NCI-H1105 treated with DMSO at 0.1 percent for 48 hours (cell line): ENCODE data around the gene PTX4.
"Not testable (repeated sequence)": the region's sequence is repeated elsewhere in the genome, so short reads cannot be mapped to it uniquely, and the experiment has no call there.

Experiments used
- DNase-seq: peaks from one replicate; lab custom pipeline; 2025; lab: John Stamatoyannopoulos, UW

Gene PTX4

GRCh38 chr16:1443980-1444729 is 44.6 kb downstream of the PTX4 start, which contains the start of gene CCDC154:
Gene CCDC154 (minus strand): TSS chr16:1444556. CDS start chr16:1444322, 234 bp downstream.
- no peak for DNase-seq

- DNase-seq, result no peak
Observed at GRCh38 chr16:1443403-1443973, 45.3 kb downstream of the PTX4 start.

- DNase-seq, result no peak
Observed at GRCh38 chr16:1442697-1443096, 46.0 kb downstream of the PTX4 start.

GRCh38 chr16:1441391-1441829 is 47.3 kb downstream of the PTX4 start:
- DNase-seq, result no peak

GRCh38 chr16:1439699-1440074 is 49.1 kb downstream of the PTX4 start:
- DNase-seq, result not testable (repeated sequence)

GRCh38 chr16:1439058-1439698 is 49.6 kb downstream of the PTX4 start:
- DNase-seq, result no peak

GRCh38 chr16:1438229-1439057 is 50.3 kb downstream of the PTX4 start:
- DNase-seq, result no peak

- DNase-seq, result no peak
Observed at GRCh38 chr16:1437606-1438005, 51.1 kb downstream of the PTX4 start.

GRCh38 chr16:1436731-1437355 is 51.9 kb downstream of the PTX4 start:
- DNase-seq, result no peak

GRCh38 chr16:1435921-1436697 is 52.6 kb downstream of the PTX4 start:
- no peak for DNase-seq
